HepG2 (cell line): ENCODE data around the gene SIK3. TPM values are rescaled to one million over a fixed set of nuclear protein-coding genes. Genes with fewer than 3 reads are reported as not detected.

ENCODE experiments used
- ATAC-seq: fragments of 200-7000 bp; cut with Tn5 transposase; 3 replicates; pipeline ENCODE4 v1.9.1; 2020; ENCODE audit warnings: mild to moderate bottlenecking, moderate library complexity
- BruUV-seq: library from RNA; stranded (reverse); fragments of 400-500 nt; replicated peaks from 2 replicates; lab custom pipeline; 2021; lab: Mats Ljungman, UMichigan
- CTCF ChIA-PET: fragments of 300-600 bp; formaldehyde crosslinking; extraction: SDS; loops from one replicate; lab custom pipeline; 2021; ENCODE audit warnings: low total read pairs, inconsistent platforms, low intra/inter-chr PET ratio; lab: Yijun Ruan, JAX
- POLR2A ChIA-PET: fragments of 350-600 bp; sonication (Branson Sonifier 250); formaldehyde crosslinking; loops from one replicate; lab custom pipeline; 2020; ENCODE audit warnings: antibody characterized with exemption, inconsistent platforms; lab: Yijun Ruan, JAX
- DNase-seq: peaks from one replicate; pipeline ENCODE4 v3.0.0-alpha.2; 2015; ENCODE audit warnings: low spot score
- FAIRE-seq: peaks from 3 replicates; lab custom pipeline; 2011; peaks lifted over from hg19 to GRCh38; lab: Jason Lieb, UNC
- H2AFZ ChIP-seq: one replicate; pipeline ENCODE4 v1.6.1; 2011; ENCODE audit warnings: low read length, inconsistent platforms
- H3K27ac ChIP-seq: fragments of 300-600 bp; 3 replicates; pipeline ENCODE4 v1.8.0; 2011; ENCODE audit warnings: mixed run types, mild to moderate bottlenecking, mixed read lengths, low read length, inconsistent platforms; ENCODE audit not compliant: insufficient read depth; ENCODE audit errors: extremely low read length
- H3K27me3 ChIP-seq, 2 experiments: fragments of 200-600 bp in 1 of 2; 2 replicates in 1 of 2; 3 replicates in 1 of 2; pipeline versions ENCODE4 v1.6.0 to v1.8.0; 2011; ENCODE audit warnings: low read length in 2 of 2, mild to moderate bottlenecking in 2 of 2, moderate library complexity in 2 of 2, inconsistent platforms in 1 of 2; ENCODE audit not compliant: insufficient read depth in 2 of 2, control insufficient read depth in 1 of 2
- H3K36me3 ChIP-seq, 2 experiments: fragments of 200-600 bp in 1 of 2; replicated peaks in 1 of 2; 2 replicates in 1 of 2; 3 replicates in 1 of 2; pipeline versions ENCODE4 v1.5.1 to v1.8.0; 2011; ENCODE audit warnings: low read length in 2 of 2, inconsistent platforms in 1 of 2; ENCODE audit not compliant: insufficient read depth in 2 of 2, control insufficient read depth in 1 of 2
- H3K4me1 ChIP-seq: 2 replicates; pipeline ENCODE4 v1.5.1; 2012; ENCODE audit warnings: low read length, inconsistent platforms; ENCODE audit not compliant: insufficient read depth
- H3K4me2 ChIP-seq: 2 replicates; pipeline ENCODE4 v1.6.0; 2011; ENCODE audit warnings: low read depth, low read length, inconsistent platforms
- H3K4me3 ChIP-seq, 3 experiments: fragments of 200-600 bp in 1 of 3; sonication (generic), shearing (Covaris generic) in 1 of 3; replicated peaks in 1 of 3; 2 replicates each; pipeline ENCODE4 v1.5.1; 2011 to 2016; ENCODE audit warnings: low read length in 3 of 3, inconsistent platforms in 2 of 3, low read depth in 2 of 3, mild to moderate bottlenecking in 2 of 3, control low read depth in 1 of 3, mixed read lengths in 1 of 3; ENCODE audit not compliant: insufficient read depth in 1 of 3
- H3K79me2 ChIP-seq: one replicate; pipeline ENCODE4 v1.6.1; 2011; ENCODE audit warnings: low read length, inconsistent platforms; ENCODE audit not compliant: insufficient read depth
- H3K9ac ChIP-seq: 2 replicates; pipeline ENCODE4 v1.6.0; 2011; ENCODE audit warnings: mild to moderate bottlenecking, low read depth, low read length, inconsistent platforms; ENCODE audit not compliant: insufficient read depth
- H3K9me3 ChIP-seq: 2 replicates; pipeline ENCODE4 v1.5.1; 2012; ENCODE audit warnings: mild to moderate bottlenecking, low read length
- H4K20me1 ChIP-seq: 2 replicates; pipeline ENCODE4 v1.6.0; 2011; ENCODE audit warnings: inconsistent platforms, mild to moderate bottlenecking, low read length, moderate library complexity; ENCODE audit not compliant: insufficient read depth
- KLF11 ChIP-seq: IDR thresholded peaks from 2 replicates; pipeline ENCODE4 v1.6.1; 2016; ENCODE audit warnings: missing compliant biosample characterization
- SNAPC4 ChIP-seq: sonication (generic); formaldehyde crosslinking; IDR thresholded peaks from 2 replicates; pipeline ENCODE4 v1.4.0; 2020; ENCODE audit warnings: mild to moderate bottlenecking, missing genetic modification reagents
- WIZ ChIP-seq: sonication (generic); formaldehyde crosslinking; IDR thresholded peaks from 2 replicates; pipeline ENCODE4 v1.5.1; 2020; ENCODE audit warnings: mild to moderate bottlenecking, missing genetic modification reagents
- ZNF121 ChIP-seq: sonication (generic); formaldehyde crosslinking; IDR thresholded peaks from 2 replicates; pipeline ENCODE4 v1.5.0; 2020; ENCODE audit warnings: mild to moderate bottlenecking, missing genetic modification reagents
- ZNF407 ChIP-seq: sonication (generic); formaldehyde crosslinking; IDR thresholded peaks from one replicate; pipeline ENCODE4 v1.5.1; 2020; ENCODE audit warnings: mild to moderate bottlenecking, missing genetic modification reagents; ENCODE audit errors: not compliant biosample characterization
- WGBS: methylation state at CpG from one replicate; pipeline ENCODE4 v1.1.6; 2017; ENCODE audit warnings: low lambda C conversion rate; 5-methylcytosine and 5-hydroxymethylcytosine counted together
- in situ Hi-C: cut with HindIII; loops from 2 replicates; pipeline ENCODE4 v1.10.0; 2017; ENCODE audit warnings: low pct_unique_long_range_greater_than_20kb; ENCODE audit not compliant: extremely low pct_ligation_motif_present
- intact Hi-C: fragments of 100-400 bp; cut with micrococcal nuclease; formaldehyde crosslinking; loops from one replicate; pipeline ENCODE4 v1.10.0; 2022; ENCODE audit not compliant: unreplicated experiment
- polyA plus RNA-seq, 8 experiments: library from polyadenylated mRNA; depleted of rRNA in 3 of 8; stranded (reverse) in 7 of 8; unstranded in 1 of 8; fragments of >200 nt; fragmentation: Illumina TruSeq in 4 of 8; extraction: Trizol in 4 of 8; gene quantifications; 2 replicates each; pipeline versions ENCODE4 v1.2.1 to v1.2.3, GENCODE V29; 2011 to 2016; ENCODE audit warnings: low read depth in 4 of 8, missing spikeins in 1 of 8, mixed read lengths in 1 of 8; ENCODE audit not compliant: insufficient read depth in 1 of 8
- total RNA-seq, 5 experiments: library from RNA; depleted of rRNA; stranded (reverse); fragments of >200 nt; fragmentation: Illumina TruSeq; extraction: Trizol; gene quantifications; 2 replicates each; pipeline ENCODE4 v1.2.3, GENCODE V29; 2016; ENCODE audit warnings: low read depth in 1 of 5
- TF ChIP-seq, protein P1 (sequence below): sonication (generic); formaldehyde crosslinking; IDR thresholded peaks from 2 replicates; pipeline ENCODE4 v1.9.0; 2021; ENCODE audit warnings: missing genetic modification reagents, borderline replicate concordance

Gene SIK3
- total and polyA plus RNA-seq, 2 of the 13 experiments (the other 11 are each of a cell fraction or from before 2014, with no cell fraction given) = 5.7 to 9.8 TPM

DNA sequence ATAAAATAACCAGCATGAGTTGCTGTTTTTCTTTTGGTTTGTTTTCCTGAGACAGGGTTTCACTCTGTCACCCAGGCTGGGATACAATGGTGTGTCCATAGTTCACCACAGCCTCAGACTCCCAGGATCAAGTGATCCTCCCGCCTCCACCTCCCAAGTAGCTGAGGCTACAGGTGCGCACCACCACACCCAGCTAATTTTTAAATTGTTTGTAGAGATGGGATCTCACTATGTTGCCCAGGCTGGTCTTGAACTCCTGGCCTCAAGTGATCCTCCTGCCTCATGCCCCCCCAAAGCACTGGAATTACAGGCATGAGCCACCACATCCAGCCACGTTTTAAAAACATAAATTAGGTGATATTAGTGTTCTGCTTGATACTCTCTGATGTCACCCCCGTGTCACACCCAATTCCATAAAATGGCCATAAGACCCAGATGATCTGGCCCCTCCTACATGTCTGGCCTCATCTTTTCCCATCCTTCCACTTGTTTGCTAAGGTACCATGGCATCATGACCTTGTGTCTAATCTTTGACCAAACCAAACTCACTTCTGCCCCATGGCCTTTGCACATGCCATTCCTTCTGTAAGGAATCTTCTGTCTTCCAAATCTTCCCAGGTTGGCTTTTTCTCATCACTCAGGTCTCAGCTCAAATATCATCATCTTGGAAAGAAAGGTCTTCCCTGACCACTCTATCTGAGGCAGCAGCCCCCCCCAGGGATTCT, 6.3 kb downstream of the SIK3 start:
- H3K4me3 ChIP-seq = no peak overlapping the region
- no peak overlapping the region for H3K9ac ChIP-seq
- H4K20me1 ChIP-seq = peaks cover 90% of the 10 kb centered on the region
- H3K27ac ChIP-seq = no peak overlapping the region
- H3K27me3 ChIP-seq = no peaks in the 10 kb centered on the region
- no TSS peak for BruUV-seq
- H3K36me3 ChIP-seq = 0 out of 5 replicates have a peak, but pooled peaks cover 0 to 1% of the 10 kb centered on the region in 2 experiments
- no peak for DNase-seq
- peaks cover 66% of the 10 kb centered on the region for H3K4me1 ChIP-seq
- POLR2A ChIA-PET = interaction anchor here (1.5 kb wide), 1 partner anchor 14 kb away, joined by 7 read pairs; no protein-coding TSS in a partner anchor
- H2AFZ ChIP-seq = no peak overlapping the region
- FAIRE-seq = no peak
- no peak overlapping the region for H3K4me2 ChIP-seq
- no peaks in the 10 kb centered on the region for H3K9me3 ChIP-seq
- peaks cover 90% of the 10 kb centered on the region for H3K79me2 ChIP-seq
- CTCF ChIA-PET = no interaction called here
- in situ Hi-C loops (loop anchor here (10.0 kb wide), 1 partner anchor 297 kb away; the partner anchor contains the start of gene APOA5), intact Hi-C loops (no loop called here)
- WGBS = 94% methylated on average over 4 of the region's 4 CpGs
- no peak for ATAC-seq
- TF ChIP-seq ZNF407 (CRISPR knock-in tag) = no peak
- TF ChIP-seq KLF11 (CRISPR knock-in tag) = no peak
- TF ChIP-seq ZNF121 (CRISPR knock-in tag) = peak; percentile 53; the same call in 1 of the 2 replicates
- no peak for TF ChIP-seq SNAPC4
- no peak for TF ChIP-seq WIZ (CRISPR knock-in tag)
- TF ChIP-seq, protein P1, sequence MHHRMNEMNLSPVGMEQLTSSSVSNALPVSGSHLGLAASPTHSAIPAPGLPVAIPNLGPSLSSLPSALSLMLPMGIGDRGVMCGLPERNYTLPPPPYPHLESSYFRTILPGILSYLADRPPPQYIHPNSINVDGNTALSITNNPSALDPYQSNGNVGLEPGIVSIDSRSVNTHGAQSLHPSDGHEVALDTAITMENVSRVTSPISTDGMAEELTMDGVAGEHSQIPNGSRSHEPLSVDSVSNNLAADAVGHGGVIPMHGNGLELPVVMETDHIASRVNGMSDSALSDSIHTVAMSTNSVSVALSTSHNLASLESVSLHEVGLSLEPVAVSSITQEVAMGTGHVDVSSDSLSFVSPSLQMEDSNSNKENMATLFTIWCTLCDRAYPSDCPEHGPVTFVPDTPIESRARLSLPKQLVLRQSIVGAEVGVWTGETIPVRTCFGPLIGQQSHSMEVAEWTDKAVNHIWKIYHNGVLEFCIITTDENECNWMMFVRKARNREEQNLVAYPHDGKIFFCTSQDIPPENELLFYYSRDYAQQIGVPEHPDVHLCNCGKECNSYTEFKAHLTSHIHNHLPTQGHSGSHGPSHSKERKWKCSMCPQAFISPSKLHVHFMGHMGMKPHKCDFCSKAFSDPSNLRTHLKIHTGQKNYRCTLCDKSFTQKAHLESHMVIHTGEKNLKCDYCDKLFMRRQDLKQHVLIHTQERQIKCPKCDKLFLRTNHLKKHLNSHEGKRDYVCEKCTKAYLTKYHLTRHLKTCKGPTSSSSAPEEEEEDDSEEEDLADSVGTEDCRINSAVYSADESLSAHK (CRISPR knock-in tag) = no peak
